GM23338 (cell line): ENCODE results near the gene UBXN7. TPM values are rescaled to one million over a fixed set of nuclear protein-coding genes. Genes with fewer than 3 reads are reported as not detected.

ENCODE experiments used
- ATAC-seq: fragments of 200-7000 bp; cut with Tn5 transposase; 3 replicates; pipeline ENCODE4 v1.9.1; 2020
- DNase-seq: peaks from one replicate; pipeline ENCODE4 v3.0.0-alpha.2; 2015; ENCODE audit warnings: low spot score
- H2AFZ ChIP-seq: fragments of 200-600 bp; sonication (generic); 2 replicates; pipeline ENCODE4 v1.8.0; 2016; ENCODE audit warnings: antibody characterized with exemption, mild to moderate bottlenecking, moderate library complexity
- H3F3A ChIP-seq: fragments of 200-600 bp; sonication (generic); replicated peaks from 2 replicates; pipeline ENCODE4 v1.8.0; 2017; ENCODE audit warnings: antibody characterized with exemption, mixed run types, low read depth
- H3K27ac ChIP-seq: fragments of 200-600 bp; sonication (generic); 2 replicates; pipeline ENCODE4 v1.6.1; 2016; ENCODE audit warnings: low read depth
- H3K27me3 ChIP-seq: fragments of 200-600 bp; sonication (generic); 2 replicates; pipeline ENCODE4 v1.8.0; 2016; ENCODE audit warnings: mild to moderate bottlenecking, mixed run types, moderate library complexity; ENCODE audit not compliant: insufficient read depth
- H3K36me3 ChIP-seq: fragments of 200-600 bp; sonication (generic); 2 replicates; pipeline ENCODE4 v1.8.0; 2016; ENCODE audit warnings: mild to moderate bottlenecking; ENCODE audit not compliant: insufficient read depth
- H3K4me1 ChIP-seq: fragments of 200-600 bp; sonication (generic); 2 replicates; pipeline ENCODE4 v1.8.0; 2016; ENCODE audit warnings: mild to moderate bottlenecking, moderate library complexity; ENCODE audit not compliant: insufficient read depth
- H3K4me2 ChIP-seq: fragments of 200-600 bp; sonication (generic); 2 replicates; pipeline ENCODE4 v1.7.1; 2017; ENCODE audit warnings: mixed run types
- H3K4me3 ChIP-seq: fragments of 200-600 bp; sonication (generic); 2 replicates; pipeline ENCODE4 v1.6.1; 2016; ENCODE audit warnings: mixed run types
- H3K79me2 ChIP-seq: fragments of 200-600 bp; sonication (generic); replicated peaks from 2 replicates; pipeline ENCODE4 v1.8.0; 2017; ENCODE audit warnings: mild to moderate bottlenecking; ENCODE audit not compliant: insufficient read depth
- H3K9me2 ChIP-seq: fragments of 200-600 bp; sonication (generic); 2 replicates; pipeline ENCODE4 v1.8.0; 2017; ENCODE audit not compliant: insufficient read depth
- H4K20me1 ChIP-seq: fragments of 200-600 bp; sonication (generic); replicated peaks from 2 replicates; pipeline ENCODE4 v1.8.0; 2017; ENCODE audit warnings: mild to moderate bottlenecking; ENCODE audit not compliant: insufficient read depth
- H3K27ac Mint-ChIP-seq: 2 replicates; pipeline ENCODE4 v1.8.0; 2020; ENCODE audit warnings: inconsistent platforms, mild to moderate bottlenecking, moderate library complexity, mixed read lengths
- H3K27me3 Mint-ChIP-seq: 3 replicates; pipeline ENCODE4 v1.8.0; 2022; ENCODE audit warnings: low read depth, mild to moderate bottlenecking, moderate library complexity, mixed read lengths, inconsistent platforms; ENCODE audit not compliant: insufficient read depth, poor library complexity
- H3K36me3 Mint-ChIP-seq: 3 replicates; pipeline ENCODE4 v1.8.0; 2021; ENCODE audit warnings: low read depth, mild to moderate bottlenecking, inconsistent platforms, moderate library complexity, mixed read lengths
- H3K4me1 Mint-ChIP-seq: 3 replicates; pipeline ENCODE4 v1.8.0; 2020; ENCODE audit warnings: mild to moderate bottlenecking, inconsistent platforms, mixed read lengths
- H3K4me3 Mint-ChIP-seq: 3 replicates; pipeline ENCODE4 v1.8.0; 2021; ENCODE audit warnings: moderate library complexity, mild to moderate bottlenecking, inconsistent platforms, mixed read lengths
- H3K9me3 Mint-ChIP-seq: 3 replicates; pipeline ENCODE4 v1.8.0; 2020; ENCODE audit warnings: moderate library complexity, mild to moderate bottlenecking, inconsistent platforms, mixed read lengths
- CTCF ChIP-seq, 2 experiments: fragments of 200-600 bp in 1 of 2; sonication (generic) in 1 of 2; conservative IDR thresholded peaks; 2 replicates each; pipeline versions ENCODE4 v1.5.1 to v1.6.1; 2016 to 2017; ENCODE audit warnings: antibody characterized with exemption in 2 of 2, low read depth in 2 of 2, mild to moderate bottlenecking in 2 of 2, moderate library complexity in 1 of 2
- ETS1 ChIP-seq: IDR thresholded peaks from 2 replicates; pipeline ENCODE4 v1.6.1; 2016; ENCODE audit warnings: antibody characterized with exemption
- EZH2 ChIP-seq: fragments of 200-600 bp; sonication (generic); IDR thresholded peaks from one replicate; pipeline ENCODE4 v1.8.0; 2017; ENCODE audit warnings: antibody characterized with exemption, mild to moderate bottlenecking, low read depth; ENCODE audit not compliant: unreplicated experiment
- JUNB ChIP-seq: IDR thresholded peaks from one replicate; pipeline ENCODE4 v1.6.1; 2016; ENCODE audit warnings: antibody characterized with exemption; ENCODE audit not compliant: unreplicated experiment
- NANOG ChIP-seq: IDR thresholded peaks from 2 replicates; pipeline ENCODE4 v1.6.1; 2016; ENCODE audit warnings: antibody characterized with exemption, borderline replicate concordance
- POLR2AphosphoS5 ChIP-seq: IDR thresholded peaks from 2 replicates; pipeline ENCODE4 v1.6.1; 2016; ENCODE audit warnings: antibody characterized with exemption, low read depth
- REST ChIP-seq: IDR thresholded peaks from one replicate; pipeline ENCODE4 v1.6.1; 2018; ENCODE audit warnings: antibody characterized with exemption; ENCODE audit not compliant: unreplicated experiment
- STAT1 ChIP-seq: IDR thresholded peaks from one replicate; pipeline ENCODE4 v1.6.1; 2016; ENCODE audit warnings: antibody characterized with exemption; ENCODE audit not compliant: unreplicated experiment
- ZNF114 ChIP-seq: fragments of 250-450 bp; sonication (Bioruptor Pico); IDR thresholded peaks from 2 replicates; pipeline ENCODE4 v1.5.0; 2020; ENCODE audit warnings: mild to moderate bottlenecking, moderate library complexity
- ZNF462 ChIP-seq: fragments of 250-450 bp; sonication (Bioruptor Pico); IDR thresholded peaks from 2 replicates; pipeline ENCODE4 v1.5.0; 2020; ENCODE audit warnings: mild to moderate bottlenecking, moderate library complexity
- polyA plus RNA-seq: library from polyadenylated mRNA; unstranded; fragments of >200 nt; fragmentation: Nextera tagmentation; extraction: Ambion mirVana; gene quantifications from 2 replicates; pipeline ENCODE4 v1.2.1, GENCODE V29; 2016
- total RNA-seq: library from RNA; depleted of rRNA; stranded (reverse); fragments of >200 nt; shearing (Covaris generic); gene quantifications from 2 replicates; pipeline ENCODE4 v1.2.3, GENCODE V29; 2014

UBXN7 gene
- total and polyA plus RNA-seq, 2 experiments from 2014 or later = 37.9 to 46.2 TPM

- Histone ChIP-seq H2AFZ (no peak overlapping the region), H4K20me1 (peaks cover 45% of the 10 kb centered on the region; the same call in 1 of the 2 replicates), H3K27me3 (no peaks in the 10 kb centered on the region), H3K4me1 (peaks cover 3% of the 10 kb centered on the region; the same call in 1 of the 2 replicates), H3K9me2 (no peaks in the 10 kb centered on the region), H3K79me2 (peaks cover 100% of the 10 kb centered on the region), H3K4me2 (no peak overlapping the region), H3K36me3 (no peaks in the 10 kb centered on the region), H3K4me3 (no peak overlapping the region), H3F3A (no peaks in the 10 kb centered on the region), H3K27ac (no peak overlapping the region)
- Mint-ChIP-seq H3K27ac (no peak overlapping the region), H3K36me3 (peaks cover 26% of the 10 kb centered on the region), H3K4me3 (no peak overlapping the region), H3K4me1 (peaks cover 10% of the 10 kb centered on the region), H3K9me3 (peaks cover 18% of the 10 kb centered on the region), H3K27me3 (peaks cover 1% of the 10 kb centered on the region)
- DNase-seq (no peak), ATAC-seq (no peak)
- TF ChIP-seq STAT1 = no peak
Observed at GRCh38 chr3:196412704-196413103, 19.5 kb downstream of the UBXN7 start.

GRCh38 chr3:196409409-196409808, 22.8 kb downstream of the UBXN7 start:
- H3K79me2 ChIP-seq = peaks cover 92% of the 10 kb centered on the region
- Mint-ChIP-seq H3K4me1 (peaks cover 7% of the 10 kb centered on the region), H3K9me3 (peaks cover 18% of the 10 kb centered on the region), H3K27me3 (no peaks in the 10 kb centered on the region), H3K4me3 (no peak overlapping the region), H3K36me3 (peaks cover 41% of the 10 kb centered on the region), H3K27ac (no peak overlapping the region)
- no peak overlapping the region for H3K27ac ChIP-seq
- H3K4me3 ChIP-seq = no peak overlapping the region
- no peaks in the 10 kb centered on the region for H3K9me2 ChIP-seq
- H3K27me3 ChIP-seq = no peaks in the 10 kb centered on the region
- no peaks in the 10 kb centered on the region; the same call in 1 of the 2 replicates for H3K36me3 ChIP-seq
- H4K20me1 ChIP-seq = peaks cover 36% of the 10 kb centered on the region
- no peak overlapping the region for H3K4me2 ChIP-seq
- no peaks in the 10 kb centered on the region for H3F3A ChIP-seq
- ATAC-seq = no peak
- DNase-seq = no peak
- H3K4me1 ChIP-seq = peaks cover 3% of the 10 kb centered on the region; the same call in 1 of the 2 replicates
- H2AFZ ChIP-seq = no peak overlapping the region
- TF ChIP-seq REST (no peak), ETS1 (no peak), POLR2AphosphoS5 (no peak), NANOG (no peak), ZNF462 (no peak), JUNB (no peak), CTCF (conservative IDR thresholded peaks at IDR 0.05; ENCODE audit: low read depth in 2 of 2) (no peak), ZNF114 (CRISPR knock-in tag) (no peak), EZH2 (no peak)
